H1 (cell line): ENCODE measurements around the gene SPC25.

Source experiments
- CBX5 ChIP-seq: fragments of 300-800, 300-1000 bp; sonication (generic); IDR thresholded peaks from 2 replicates; pipeline ENCODE4 v1.7.1; 2016; ENCODE audit warnings: antibody characterized with exemption, low read length, low read depth
- CREB1 ChIP-seq: IDR thresholded peaks from 2 replicates; pipeline ENCODE4 v1.6.1; 2012; ENCODE audit warnings: inconsistent platforms
- EP300 ChIP-seq, 2 experiments: IDR thresholded peaks; 1 replicate in 1 of 2; 2 replicates in 1 of 2; pipeline ENCODE4 v1.6.1; 2011 to 2012; ENCODE audit warnings: low read depth in 2 of 2, low read length in 2 of 2, mild to moderate bottlenecking in 2 of 2, borderline replicate concordance in 1 of 2, inconsistent platforms in 1 of 2, moderate library complexity in 1 of 2
- EZH2 ChIP-seq: fragments of 200-600 bp; sonication (generic); IDR thresholded peaks from 2 replicates; pipeline ENCODE4 v1.7.1; 2012; ENCODE audit warnings: low read depth, mild to moderate bottlenecking, moderate library complexity, low read length, inconsistent platforms; ENCODE audit not compliant: severe bottlenecking
- HDAC2 ChIP-seq, 2 experiments: fragments of 300-600 bp in 1 of 2; sonication (generic) in 1 of 2; IDR thresholded peaks; 2 replicates each; pipeline ENCODE4 v1.6.1; 2011 to 2012; ENCODE audit warnings: low read depth in 2 of 2, low read length in 2 of 2, mild to moderate bottlenecking in 2 of 2, moderate library complexity in 2 of 2, borderline replicate concordance in 1 of 2, inconsistent platforms in 1 of 2
- MAX ChIP-seq: IDR thresholded peaks from 2 replicates; pipeline ENCODE4 v1.6.1; 2012; ENCODE audit warnings: inconsistent platforms
- RAD21 ChIP-seq, 2 experiments: IDR thresholded peaks in 1 of 2; conservative IDR thresholded peaks in 1 of 2; 2 replicates each; pipeline ENCODE4 v1.6.1; 2011; ENCODE audit warnings: low read depth in 2 of 2, low read length in 2 of 2, improper control_type of control experiment in 1 of 2, inconsistent platforms in 1 of 2, mild to moderate bottlenecking in 1 of 2, moderate library complexity in 1 of 2
- RFX5 ChIP-seq: IDR thresholded peaks from 2 replicates; pipeline ENCODE4 v1.6.1; 2011; ENCODE audit warnings: low read depth, low read length, improper control_type of control experiment, borderline replicate concordance
- SUZ12 ChIP-seq: fragments of 200-600 bp; sonication (generic); IDR thresholded peaks from 2 replicates; pipeline ENCODE4 v1.6.1; 2012; ENCODE audit warnings: mild to moderate bottlenecking, inconsistent platforms, low read length, moderate library complexity, mixed read lengths
- USF2 ChIP-seq: IDR thresholded peaks from 2 replicates; pipeline ENCODE4 v1.6.1; 2011; ENCODE audit warnings: low read length, improper control_type of control experiment
- TF ChIP-seq, protein P1 (sequence below), 3 experiments: IDR thresholded peaks; 1 replicate in 2 of 3; 2 replicates in 1 of 3; pipeline versions ENCODE4 v1.5.1 to v1.6.1; 2011; ENCODE audit warnings: low read length in 3 of 3, mild to moderate bottlenecking in 3 of 3, inconsistent platforms in 2 of 3, low read depth in 1 of 3, moderate library complexity in 1 of 3; ENCODE audit not compliant: insufficient read depth in 1 of 3; ENCODE audit errors: control extremely low read depth in 1 of 3
- TF ChIP-seq, protein P2 (sequence below): IDR thresholded peaks from 2 replicates; pipeline ENCODE4 v1.6.1; 2011; ENCODE audit warnings: low read depth, mild to moderate bottlenecking, low read length; ENCODE audit not compliant: insufficient read depth

GRCh38 chr2:168934826-168935225, 44.6 kb upstream of the SPC25 start:
- TF ChIP-seq EP300 (IDR thresholded peaks at IDR 0.05; ENCODE audit: borderline replicate concordance in 1 of 2, low read depth in 2 of 2, low read length in 2 of 2) (no peak), RAD21 (IDR thresholded peaks at IDR 0.05 in 1 of 2, conservative IDR thresholded peaks at IDR 0.05 in 1 of 2; ENCODE audit: low read depth in 2 of 2, low read length in 2 of 2) (no peak), RFX5 (no peak), CBX5 (no peak), SUZ12 (no peak), EZH2 (no peak), USF2 (no peak), HDAC2 (IDR thresholded peaks at IDR 0.05; ENCODE audit: borderline replicate concordance in 1 of 2, low read depth in 2 of 2, low read length in 2 of 2) (no peak), CREB1 (no peak), MAX (no peak)
- TF ChIP-seq, protein P1, sequence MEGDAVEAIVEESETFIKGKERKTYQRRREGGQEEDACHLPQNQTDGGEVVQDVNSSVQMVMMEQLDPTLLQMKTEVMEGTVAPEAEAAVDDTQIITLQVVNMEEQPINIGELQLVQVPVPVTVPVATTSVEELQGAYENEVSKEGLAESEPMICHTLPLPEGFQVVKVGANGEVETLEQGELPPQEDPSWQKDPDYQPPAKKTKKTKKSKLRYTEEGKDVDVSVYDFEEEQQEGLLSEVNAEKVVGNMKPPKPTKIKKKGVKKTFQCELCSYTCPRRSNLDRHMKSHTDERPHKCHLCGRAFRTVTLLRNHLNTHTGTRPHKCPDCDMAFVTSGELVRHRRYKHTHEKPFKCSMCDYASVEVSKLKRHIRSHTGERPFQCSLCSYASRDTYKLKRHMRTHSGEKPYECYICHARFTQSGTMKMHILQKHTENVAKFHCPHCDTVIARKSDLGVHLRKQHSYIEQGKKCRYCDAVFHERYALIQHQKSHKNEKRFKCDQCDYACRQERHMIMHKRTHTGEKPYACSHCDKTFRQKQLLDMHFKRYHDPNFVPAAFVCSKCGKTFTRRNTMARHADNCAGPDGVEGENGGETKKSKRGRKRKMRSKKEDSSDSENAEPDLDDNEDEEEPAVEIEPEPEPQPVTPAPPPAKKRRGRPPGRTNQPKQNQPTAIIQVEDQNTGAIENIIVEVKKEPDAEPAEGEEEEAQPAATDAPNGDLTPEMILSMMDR (IDR thresholded peaks at IDR 0.05; ENCODE audit: control extremely low read depth in 1 of 3, insufficient read depth in 1 of 3, low read depth in 1 of 3, low read length in 3 of 3) = no peak
- TF ChIP-seq, protein P2, sequence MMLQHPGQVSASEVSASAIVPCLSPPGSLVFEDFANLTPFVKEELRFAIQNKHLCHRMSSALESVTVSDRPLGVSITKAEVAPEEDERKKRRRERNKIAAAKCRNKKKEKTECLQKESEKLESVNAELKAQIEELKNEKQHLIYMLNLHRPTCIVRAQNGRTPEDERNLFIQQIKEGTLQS = no peak
